Measurements from ENCODE around the gene EIF2B2. TPM values are rescaled to one million over a fixed set of nuclear protein-coding genes. Genes with fewer than 3 reads are reported as not detected.

The EIF2B2 gene
- total RNA-seq, 4 donors from 2014 or later: 27.3 to 41.9 (median 35.5) TPM

DNA sequence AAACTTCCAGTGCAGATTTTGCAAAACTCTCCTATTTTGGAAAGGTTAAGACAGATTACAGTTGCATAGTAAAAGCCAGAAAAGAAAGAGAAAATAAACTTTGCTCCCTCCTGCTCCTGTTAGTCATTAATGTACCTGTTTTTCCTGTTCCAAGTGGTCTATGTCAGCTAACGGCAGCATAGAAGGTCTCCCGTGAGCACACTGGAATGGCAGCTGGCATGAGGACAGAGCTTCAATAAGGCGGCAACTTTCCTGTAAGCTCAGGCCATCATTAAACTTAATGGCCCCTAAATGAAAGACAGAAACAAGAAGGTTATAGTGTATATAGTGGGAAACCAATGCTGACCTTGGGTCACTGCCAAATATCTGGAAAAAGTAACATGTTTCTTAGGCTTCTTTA, 16.0 kb downstream of the EIF2B2 start:
- H3K36me3 ChIP-seq: no peaks in the 10 kb centered on the region
- no peak overlapping the region for H3K4me3 ChIP-seq
- intact Hi-C loops (cut with DNase I; ENCODE audit: low total_unique reads): no loop called here
- H3K27ac ChIP-seq: no peak overlapping the region
- TF ChIP-seq POLR2A (IDR thresholded peaks at IDR 0.05): no peak
- no peak for TF ChIP-seq CTCF (IDR thresholded peaks at IDR 0.05)
- no peaks in the 10 kb centered on the region for H3K27me3 ChIP-seq
- no peaks in the 10 kb centered on the region for H3K9me3 ChIP-seq
- DNase-seq: no peak
- H3K4me1 ChIP-seq: no peaks in the 10 kb centered on the region

- no peak overlapping the region for H3K27ac ChIP-seq
- H3K27me3 ChIP-seq: no peaks in the 10 kb centered on the region
- no peaks in the 10 kb centered on the region for H3K9me3 ChIP-seq
- H3K4me3 ChIP-seq: no peak overlapping the region
- H3K4me1 ChIP-seq: no peaks in the 10 kb centered on the region
- H3K36me3 ChIP-seq: no peaks in the 10 kb centered on the region
- intact Hi-C loops (cut with DNase I; ENCODE audit: low total_unique reads): no loop called here
- TF ChIP-seq CTCF (IDR thresholded peaks at IDR 0.05) (no peak), POLR2A (IDR thresholded peaks at IDR 0.05) (no peak)
- DNase-seq: no peak
Observed at GRCh38 chr14:75022655-75023054, 19.9 kb downstream of the EIF2B2 start.

- H3K27ac ChIP-seq: no peak overlapping the region
- intact Hi-C loops (cut with DNase I; ENCODE audit: low total_unique reads): no loop called here
Observed at GRCh38 chr14:75023108-75023507, 20.4 kb downstream of the EIF2B2 start.

DNA sequence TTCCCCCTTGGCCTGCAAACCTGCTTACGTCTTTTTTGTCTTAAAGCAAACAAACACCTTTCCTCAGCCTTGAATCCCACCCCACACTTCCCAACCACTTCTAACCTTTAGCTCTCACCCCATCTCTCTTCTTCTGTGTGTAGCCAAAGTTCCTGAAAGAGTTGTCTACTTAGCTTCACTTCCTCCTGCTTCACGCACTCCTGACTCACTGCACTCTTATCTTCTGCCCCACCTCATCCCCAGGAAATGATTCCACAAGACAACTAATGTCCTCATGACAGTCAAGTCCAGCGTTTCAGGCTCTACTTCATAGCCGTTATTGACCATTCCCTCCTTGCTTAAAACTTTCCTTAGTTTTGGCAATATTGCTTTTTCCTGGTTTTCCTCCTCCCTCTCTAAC, 22.4 kb downstream of the EIF2B2 start:
- Histone ChIP-seq H3K4me1 (no peaks in the 10 kb centered on the region), H3K27ac (no peak overlapping the region), H3K36me3 (no peaks in the 10 kb centered on the region), H3K27me3 (no peaks in the 10 kb centered on the region), H3K4me3 (no peak overlapping the region), H3K9me3 (no peaks in the 10 kb centered on the region)
- intact Hi-C loops (cut with DNase I; ENCODE audit: low total_unique reads): no loop called here
- no peak for TF ChIP-seq CTCF (IDR thresholded peaks at IDR 0.05)
- TF ChIP-seq POLR2A (IDR thresholded peaks at IDR 0.05): no peak
- DNase-seq: no peak

More at GRCh38 chr14:75023108-75023507, 20.4 kb downstream of the EIF2B2 start:
- TF ChIP-seq CTCF (IDR thresholded peaks at IDR 0.05) (no peak), POLR2A (IDR thresholded peaks at IDR 0.05) (no peak)
- H3K4me1 ChIP-seq: no peaks in the 10 kb centered on the region
- no peaks in the 10 kb centered on the region for H3K36me3 ChIP-seq
- H3K9me3 ChIP-seq: no peaks in the 10 kb centered on the region
- no peak for DNase-seq
- H3K27me3 ChIP-seq: no peaks in the 10 kb centered on the region
- no peak overlapping the region for H3K4me3 ChIP-seq

- no peak overlapping the region for H3K27ac ChIP-seq
- intact Hi-C loops (cut with DNase I; ENCODE audit: low total_unique reads): no loop called here
- DNase-seq: no peak
- no peak overlapping the region for H3K4me3 ChIP-seq
- no peaks in the 10 kb centered on the region for H3K9me3 ChIP-seq
- no peaks in the 10 kb centered on the region for H3K36me3 ChIP-seq
- no peaks in the 10 kb centered on the region for H3K27me3 ChIP-seq
- TF ChIP-seq CTCF (IDR thresholded peaks at IDR 0.05) (no peak), POLR2A (IDR thresholded peaks at IDR 0.05) (no peak)
- H3K4me1 ChIP-seq: no peaks in the 10 kb centered on the region
Observed at GRCh38 chr14:75025876-75026275, 23.2 kb downstream of the EIF2B2 start.

All from uterus (tissue), 4 donors.